ENCODE measurements around the gene OR10H4.

DNA sequence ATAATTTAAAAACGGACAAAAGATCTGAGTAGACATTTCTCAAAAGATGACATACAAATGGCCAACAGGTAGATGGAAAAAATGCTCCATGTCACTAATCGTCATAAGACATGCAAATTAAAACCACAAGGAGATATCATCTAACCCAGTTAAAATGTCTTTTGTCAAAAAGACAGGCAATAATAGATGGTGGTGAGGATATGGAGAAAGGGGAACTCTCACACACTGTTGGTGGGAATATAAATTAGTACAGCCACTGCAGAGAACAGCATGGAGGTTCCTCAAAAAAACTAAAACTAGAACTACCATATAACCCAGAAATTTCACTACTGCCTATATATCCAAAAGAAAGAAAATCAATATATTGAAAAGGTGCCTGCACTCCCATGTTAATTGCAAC lies 37.9 kb downstream of the OR10H4 start:
- TF ChIP-seq, protein P1, sequence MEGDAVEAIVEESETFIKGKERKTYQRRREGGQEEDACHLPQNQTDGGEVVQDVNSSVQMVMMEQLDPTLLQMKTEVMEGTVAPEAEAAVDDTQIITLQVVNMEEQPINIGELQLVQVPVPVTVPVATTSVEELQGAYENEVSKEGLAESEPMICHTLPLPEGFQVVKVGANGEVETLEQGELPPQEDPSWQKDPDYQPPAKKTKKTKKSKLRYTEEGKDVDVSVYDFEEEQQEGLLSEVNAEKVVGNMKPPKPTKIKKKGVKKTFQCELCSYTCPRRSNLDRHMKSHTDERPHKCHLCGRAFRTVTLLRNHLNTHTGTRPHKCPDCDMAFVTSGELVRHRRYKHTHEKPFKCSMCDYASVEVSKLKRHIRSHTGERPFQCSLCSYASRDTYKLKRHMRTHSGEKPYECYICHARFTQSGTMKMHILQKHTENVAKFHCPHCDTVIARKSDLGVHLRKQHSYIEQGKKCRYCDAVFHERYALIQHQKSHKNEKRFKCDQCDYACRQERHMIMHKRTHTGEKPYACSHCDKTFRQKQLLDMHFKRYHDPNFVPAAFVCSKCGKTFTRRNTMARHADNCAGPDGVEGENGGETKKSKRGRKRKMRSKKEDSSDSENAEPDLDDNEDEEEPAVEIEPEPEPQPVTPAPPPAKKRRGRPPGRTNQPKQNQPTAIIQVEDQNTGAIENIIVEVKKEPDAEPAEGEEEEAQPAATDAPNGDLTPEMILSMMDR (conservative IDR thresholded peaks at IDR 0.05; ENCODE audit: low read depth, low read length) = no peak
- no peak for TF ChIP-seq EZH2 (IDR thresholded peaks at IDR 0.05; ENCODE audit: borderline replicate concordance, low read depth, low read length, poor library complexity, severe bottlenecking)

All from A673 (cell line).